Measurements from ENCODE around the gene TAL2.

GRCh38 chr9:105621001-105621400 is 41.3 kb upstream of the TAL2 start:
- TF ChIP-seq CTCF (conservative IDR thresholded peaks at IDR 0.05; ENCODE audit: low read length) (no peak), EZH2phosphoT487 (IDR thresholded peaks at IDR 0.05; ENCODE audit: borderline replicate concordance, low read depth, low read length) (no peak)

Data from OCI-LY7 (cell line).